WTC11 (cell line): ENCODE results near the gene ADK. TPM values are rescaled to one million over a fixed set of nuclear protein-coding genes. Genes with fewer than 3 reads are reported as not detected.
A peak's percentile ranks its signal among the peaks of the same experiment; 100 is the strongest.

Experiments
- AR ChIP-seq: fragments of 250-450 bp; sonication (Bioruptor Pico); IDR thresholded peaks from 2 replicates; pipeline ENCODE4 v1.9.0; 2021; ENCODE audit warnings: mild to moderate bottlenecking
- ATF1 ChIP-seq: sonication (generic); formaldehyde crosslinking; IDR thresholded peaks from 2 replicates; pipeline ENCODE4 v1.8.1; 2023; ENCODE audit warnings: mild to moderate bottlenecking, moderate library complexity, missing genetic modification reagents
- ATF2 ChIP-seq: sonication (generic); formaldehyde crosslinking; IDR thresholded peaks from 2 replicates; pipeline ENCODE4 v1.8.1; 2022; ENCODE audit warnings: low read depth, missing genetic modification reagents, borderline replicate concordance
- ATF6 ChIP-seq: sonication (generic); formaldehyde crosslinking; IDR thresholded peaks from 2 replicates; pipeline ENCODE4 v1.8.1; 2023; ENCODE audit warnings: mild to moderate bottlenecking, missing genetic modification reagents
- FOXJ3 ChIP-seq: sonication (generic); formaldehyde crosslinking; IDR thresholded peaks from 2 replicates; pipeline ENCODE4 v1.9.0; 2021; ENCODE audit warnings: missing genetic modification reagents, mild to moderate bottlenecking, borderline replicate concordance
- FOXK1 ChIP-seq: sonication (generic); formaldehyde crosslinking; IDR thresholded peaks from 2 replicates; pipeline ENCODE4 v1.8.0; 2022; ENCODE audit warnings: mild to moderate bottlenecking, moderate library complexity, missing genetic modification reagents
- GRHL2 ChIP-seq: fragments of 250-450 bp; sonication (Bioruptor Pico); IDR thresholded peaks from 2 replicates; pipeline ENCODE4 v1.8.0; 2022; ENCODE audit warnings: mild to moderate bottlenecking, moderate library complexity; ENCODE audit not compliant: insufficient replicate concordance, severe bottlenecking
- JUN ChIP-seq: sonication (generic); formaldehyde crosslinking; IDR thresholded peaks from 2 replicates; pipeline ENCODE4 v1.8.0; 2023; ENCODE audit warnings: mild to moderate bottlenecking, missing genetic modification reagents
- MLX ChIP-seq: sonication (generic); formaldehyde crosslinking; IDR thresholded peaks from 2 replicates; pipeline ENCODE4 v1.8.1; 2023; ENCODE audit warnings: mild to moderate bottlenecking, missing genetic modification reagents, moderate library complexity
- MXD4 ChIP-seq: fragments of 250-450 bp; sonication (Bioruptor Pico); IDR thresholded peaks from 2 replicates; pipeline ENCODE4 v1.8.0; 2021; ENCODE audit warnings: mild to moderate bottlenecking, moderate library complexity, borderline replicate concordance
- NFATC4 ChIP-seq: fragments of 250-450 bp; sonication (Bioruptor Pico); IDR thresholded peaks from 2 replicates; pipeline ENCODE4 v1.9.0; 2021; ENCODE audit warnings: mild to moderate bottlenecking
- NFE2L1 ChIP-seq: sonication (generic); formaldehyde crosslinking; IDR thresholded peaks from 2 replicates; pipeline ENCODE4 v1.8.1; 2023; ENCODE audit warnings: missing genetic modification reagents
- NFYB ChIP-seq: sonication (generic); formaldehyde crosslinking; conservative IDR thresholded peaks from 2 replicates; pipeline ENCODE4 v1.8.0; 2022; ENCODE audit warnings: low read depth, missing genetic modification reagents
- NR3C1 ChIP-seq: sonication (generic); formaldehyde crosslinking; conservative IDR thresholded peaks from 2 replicates; pipeline ENCODE4 v1.8.1; 2023; ENCODE audit warnings: low read depth, mild to moderate bottlenecking, missing genetic modification reagents
- RELA ChIP-seq: sonication (generic); formaldehyde crosslinking; IDR thresholded peaks from 2 replicates; pipeline ENCODE4 v1.8.1; 2022; ENCODE audit warnings: missing genetic modification reagents, mild to moderate bottlenecking, borderline replicate concordance
- SOX15 ChIP-seq: fragments of 250-450 bp; sonication (Bioruptor Pico); IDR thresholded peaks from 2 replicates; pipeline ENCODE4 v1.9.0; 2021; ENCODE audit warnings: mild to moderate bottlenecking
- TCF7 ChIP-seq: sonication (generic); formaldehyde crosslinking; IDR thresholded peaks from 2 replicates; pipeline ENCODE4 v1.8.0; 2022; ENCODE audit warnings: mild to moderate bottlenecking, low read depth, missing genetic modification reagents, moderate library complexity
- TP53 ChIP-seq: sonication (generic); formaldehyde crosslinking; IDR thresholded peaks from 2 replicates; pipeline ENCODE4 v1.8.1; 2023; ENCODE audit warnings: mild to moderate bottlenecking, missing genetic modification reagents
- USF1 ChIP-seq: sonication (generic); formaldehyde crosslinking; IDR thresholded peaks from 2 replicates; pipeline ENCODE4 v1.8.0; 2022; ENCODE audit warnings: mild to moderate bottlenecking, missing genetic modification reagents
- USF2 ChIP-seq: sonication (generic); formaldehyde crosslinking; IDR thresholded peaks from 2 replicates; pipeline ENCODE4 v1.8.1; 2023; ENCODE audit warnings: mild to moderate bottlenecking, missing genetic modification reagents, moderate library complexity
- ZBTB43 ChIP-seq: sonication (generic); formaldehyde crosslinking; IDR thresholded peaks from 2 replicates; pipeline ENCODE4 v1.8.1; 2023; ENCODE audit warnings: mild to moderate bottlenecking, missing genetic modification reagents
- ZNF281 ChIP-seq: sonication (generic); formaldehyde crosslinking; IDR thresholded peaks from 2 replicates; pipeline ENCODE4 v1.8.0; 2023; ENCODE audit warnings: mild to moderate bottlenecking, missing genetic modification reagents
- ZNF317 ChIP-seq: sonication (generic); formaldehyde crosslinking; IDR thresholded peaks from 2 replicates; pipeline ENCODE4 v1.8.1; 2023; ENCODE audit warnings: low read depth, mild to moderate bottlenecking, moderate library complexity, missing genetic modification reagents, borderline replicate concordance
- ZNF416 ChIP-seq: fragments of 250-450 bp; sonication (Bioruptor Pico); IDR thresholded peaks from 2 replicates; pipeline ENCODE4 v1.9.0; 2021; ENCODE audit warnings: mild to moderate bottlenecking, inconsistent platforms
- ZNF423 ChIP-seq: fragments of 250-450 bp; sonication (Bioruptor Pico); IDR thresholded peaks from 2 replicates; pipeline ENCODE4 v2.1.2; 2022; ENCODE audit warnings: mild to moderate bottlenecking, moderate library complexity
- ZNF671 ChIP-seq: fragments of 250-450 bp; sonication (Bioruptor Pico); IDR thresholded peaks from 2 replicates; pipeline ENCODE4 v1.8.0; 2021; ENCODE audit warnings: mild to moderate bottlenecking
- total RNA-seq: library from RNA; stranded (reverse); gene quantifications from 3 replicates; pipeline ENCODE4 v1.2.3, GENCODE V29; 2021

ADK gene
- total RNA-seq, 1 experiment from 2014 or later, result 32.7 TPM

GRCh38 chr10:74150990-74151878 lies at the start of gene ADK (continued):
- TF ChIP-seq RELA (CRISPR knock-in tag) (peak; percentile 87; the same call in 1 of the 2 replicates), ATF2 (CRISPR knock-in tag) (no peak; the same call in 1 of the 2 replicates), AR (no peak), NFATC4 (no peak), ZNF317 (CRISPR knock-in tag) (no peak), NFE2L1 (CRISPR knock-in tag) (no peak), GRHL2 (CRISPR knock-in tag) (no peak), FOXJ3 (CRISPR knock-in tag) (no peak), ZNF416 (CRISPR knock-in tag) (peak; percentile 76; the same call in 1 of the 2 replicates), ZBTB43 (CRISPR knock-in tag) (0 out of 2 replicates have a peak, but pooled peaks have one; percentile 53), TCF7 (CRISPR knock-in tag) (0 out of 2 replicates have a peak, but pooled peaks have one; percentile 67), ATF6 (CRISPR knock-in tag) (no peak), ATF1 (CRISPR knock-in tag) (no peak), MXD4 (CRISPR knock-in tag) (no peak), ZNF671 (no peak), TP53 (CRISPR knock-in tag) (no peak), USF2 (CRISPR knock-in tag) (no peak), FOXK1 (CRISPR knock-in tag) (0 out of 2 replicates have a peak, but pooled peaks have one; percentile 12), JUN (no peak), ZNF281 (peak; percentile 64; the same call in 1 of the 2 replicates), SOX15 (no peak), MLX (no peak), ZNF423 (CRISPR knock-in tag) (no peak), NR3C1 (no peak), NFYB (CRISPR knock-in tag) (peak; percentile 32; the same call in 1 of the 2 replicates), USF1 (CRISPR knock-in tag) (peak; percentile 41; the same call in 1 of the 2 replicates)
